WTC11 (cell line): ENCODE measurements around the gene PGS1. TPM values are rescaled to one million over a fixed set of nuclear protein-coding genes. Genes with fewer than 3 reads are reported as not detected.

Source experiments
- ATAC-seq: fragments of 200-7000 bp; cut with Tn5 transposase; 2 replicates; pipeline ENCODE4 v1.10.0; 2021; ENCODE audit warnings: mild to moderate bottlenecking, moderate library complexity
- Bru-seq: library from RNA; stranded (reverse); fragments of 400-500 nt; gene quantifications from one replicate; lab custom pipeline; 2021; lab: Mats Ljungman, UMichigan
- CTCF ChIA-PET: fragments of 300-600 bp; sonication (Branson Sonifier 250); formaldehyde crosslinking; loops from one replicate; lab custom pipeline; 2021; ENCODE audit warnings: antibody characterized with exemption; lab: Charles Lee
- POLR2A ChIA-PET: fragments of 350-600 bp; sonication (Branson Sonifier 250); formaldehyde crosslinking; loops from one replicate; lab custom pipeline; 2021; ENCODE audit warnings: antibody characterized with exemption; lab: Charles Lee
- DNase-seq: peaks from one replicate; pipeline ENCODE4 v3.0.0; 2021; ENCODE audit warnings: low spot score
- H3K27ac Mint-ChIP-seq: 2 replicates; pipeline ENCODE4 v1.8.0; 2021; ENCODE audit warnings: mixed read lengths
- H3K27me3 Mint-ChIP-seq: 2 replicates; pipeline ENCODE4 v1.8.0; 2021; ENCODE audit warnings: low read depth, mild to moderate bottlenecking, moderate library complexity, mixed read lengths
- H3K36me3 Mint-ChIP-seq: 2 replicates; pipeline ENCODE4 v1.8.0; 2021; ENCODE audit warnings: mixed read lengths
- H3K4me1 Mint-ChIP-seq: 2 replicates; pipeline ENCODE4 v1.8.0; 2022; ENCODE audit warnings: mixed read lengths
- H3K4me3 Mint-ChIP-seq: 2 replicates; pipeline ENCODE4 v1.8.0; 2021; ENCODE audit warnings: mild to moderate bottlenecking, moderate library complexity, mixed read lengths
- H3K9me3 Mint-ChIP-seq: 2 replicates; pipeline ENCODE4 v1.8.0; 2021; ENCODE audit warnings: mixed read lengths
- CREM ChIP-seq: sonication (generic); formaldehyde crosslinking; IDR thresholded peaks from 2 replicates; pipeline ENCODE4 v1.8.1; 2022; ENCODE audit warnings: mild to moderate bottlenecking, missing genetic modification reagents, moderate library complexity
- ETV6 ChIP-seq: sonication (generic); formaldehyde crosslinking; IDR thresholded peaks from 2 replicates; pipeline ENCODE4 v1.8.1; 2022; ENCODE audit warnings: mild to moderate bottlenecking, missing genetic modification reagents
- GABPB1 ChIP-seq: sonication (generic); formaldehyde crosslinking; IDR thresholded peaks from 2 replicates; pipeline ENCODE4 v1.8.1; 2023; ENCODE audit warnings: mild to moderate bottlenecking, missing genetic modification reagents
- HMGA2 ChIP-seq: fragments of 250-450 bp; sonication (Bioruptor Pico); IDR thresholded peaks from 2 replicates; pipeline ENCODE4 v1.4.0; 2021; ENCODE audit warnings: mild to moderate bottlenecking, moderate library complexity
- JUN ChIP-seq: sonication (generic); formaldehyde crosslinking; IDR thresholded peaks from 2 replicates; pipeline ENCODE4 v1.8.0; 2023; ENCODE audit warnings: mild to moderate bottlenecking, missing genetic modification reagents
- KAT7 ChIP-seq: sonication (generic); formaldehyde crosslinking; IDR thresholded peaks from 2 replicates; pipeline ENCODE4 v1.8.1; 2023; ENCODE audit warnings: missing genetic modification reagents, mild to moderate bottlenecking, borderline replicate concordance
- MAX ChIP-seq: sonication (generic); formaldehyde crosslinking; IDR thresholded peaks from 2 replicates; pipeline ENCODE4 v1.8.0; 2022; ENCODE audit warnings: mild to moderate bottlenecking, missing genetic modification reagents
- NR1H2 ChIP-seq: sonication (generic); formaldehyde crosslinking; IDR thresholded peaks from 2 replicates; pipeline ENCODE4 v1.9.0; 2021; ENCODE audit warnings: mild to moderate bottlenecking, moderate library complexity, missing genetic modification reagents
- OVOL2 ChIP-seq: fragments of 250-450 bp; sonication (Bioruptor Pico); IDR thresholded peaks from 2 replicates; pipeline ENCODE4 v1.9.0; 2021; ENCODE audit warnings: mild to moderate bottlenecking, borderline replicate concordance
- RELA ChIP-seq: sonication (generic); formaldehyde crosslinking; IDR thresholded peaks from 2 replicates; pipeline ENCODE4 v1.8.1; 2022; ENCODE audit warnings: missing genetic modification reagents, mild to moderate bottlenecking, borderline replicate concordance
- ZMAT4 ChIP-seq: fragments of 250-450 bp; sonication (Bioruptor Pico); IDR thresholded peaks from 2 replicates; pipeline ENCODE4 v1.9.0; 2021; ENCODE audit warnings: mild to moderate bottlenecking
- ZNF317 ChIP-seq: sonication (generic); formaldehyde crosslinking; IDR thresholded peaks from 2 replicates; pipeline ENCODE4 v1.8.1; 2023; ENCODE audit warnings: low read depth, mild to moderate bottlenecking, moderate library complexity, missing genetic modification reagents, borderline replicate concordance
- ZNF396 ChIP-seq: fragments of 250-450 bp; sonication (Bioruptor Pico); IDR thresholded peaks from 2 replicates; pipeline ENCODE4 v1.8.0; 2021; ENCODE audit warnings: mild to moderate bottlenecking, moderate library complexity, borderline replicate concordance
- long read RNA-seq, 3 experiments: library from RNA in 1 of 3; library from capped mRNA in 1 of 3; library from polyadenylated mRNA in 1 of 3; unstranded in 2 of 3; stranded (forward) in 1 of 3; transcript quantifications; one replicate each; pipeline ENCODE4 v2.0.0, GENCODE V29; 2021
- total RNA-seq: library from RNA; stranded (reverse); gene quantifications from 3 replicates; pipeline ENCODE4 v1.2.3, GENCODE V29; 2021
- TF ChIP-seq, protein P1 (sequence below): sonication (generic); formaldehyde crosslinking; IDR thresholded peaks from 2 replicates; pipeline ENCODE4 v1.8.0; 2022; ENCODE audit warnings: mild to moderate bottlenecking, missing genetic modification reagents
- TF ChIP-seq, protein P2 (sequence below): sonication (generic); formaldehyde crosslinking; IDR thresholded peaks from 2 replicates; pipeline ENCODE4 v1.8.1; 2023; ENCODE audit warnings: mild to moderate bottlenecking, moderate library complexity, missing genetic modification reagents
- TF ChIP-seq, protein P3 (sequence below): sonication (generic); formaldehyde crosslinking; IDR thresholded peaks from 2 replicates; pipeline ENCODE4 v1.8.0; 2023; ENCODE audit warnings: missing genetic modification reagents
- TF ChIP-seq, protein P4 (sequence below): fragments of 200-600 bp; IDR thresholded peaks from 2 replicates; pipeline ENCODE4 v1.8.0; 2022; ENCODE audit warnings: antibody characterized with exemption
- TF ChIP-seq, protein P5 (sequence below): sonication (generic); formaldehyde crosslinking; IDR thresholded peaks from 2 replicates; pipeline ENCODE4 v1.8.0; 2022; ENCODE audit warnings: mild to moderate bottlenecking, missing genetic modification reagents
- TF ChIP-seq, protein P6 (sequence below): sonication (generic); formaldehyde crosslinking; IDR thresholded peaks from 2 replicates; pipeline ENCODE4 v1.8.0; 2023; ENCODE audit warnings: missing genetic modification reagents, mild to moderate bottlenecking, borderline replicate concordance

PGS1 gene
- total RNA-seq (45.4 to 51.4 TPM (median 47.0 TPM) in 3 replicates), Bru-seq, nascent RNA (percentile 78 among the genes with signal in this experiment)
- long read RNA-seq, experiment 1, transcript PGS1-212 (9 exons, 2,033 nt) = minor isoform, 13 of 236 reads
- long read RNA-seq, experiment 1, transcript PGS1-201 (10 exons, 2,201 nt) = major isoform, 43 of 236 reads
- long read RNA-seq, experiment 1, partial matches to known transcripts = 27 of 236 reads
- long read RNA-seq, experiment 1, other reads (novel, unspliced or antisense) = 150 of 236 reads
- long read RNA-seq, experiment 2, transcript PGS1-201 (10 exons, 2,201 nt) = major isoform, 7 of 33 reads
- long read RNA-seq, experiment 2, partial matches to known transcripts = 7 of 33 reads
- long read RNA-seq, experiment 2, other reads (novel, unspliced or antisense) = 19 of 33 reads
- long read RNA-seq, experiment 3, transcript PGS1-201 (10 exons, 2,201 nt) = major isoform, 12 of 46 reads
- long read RNA-seq, experiment 3, partial matches to known transcripts = 15 of 46 reads
- long read RNA-seq, experiment 3, other reads (novel, unspliced or antisense) = 18 of 46 reads

DNA sequence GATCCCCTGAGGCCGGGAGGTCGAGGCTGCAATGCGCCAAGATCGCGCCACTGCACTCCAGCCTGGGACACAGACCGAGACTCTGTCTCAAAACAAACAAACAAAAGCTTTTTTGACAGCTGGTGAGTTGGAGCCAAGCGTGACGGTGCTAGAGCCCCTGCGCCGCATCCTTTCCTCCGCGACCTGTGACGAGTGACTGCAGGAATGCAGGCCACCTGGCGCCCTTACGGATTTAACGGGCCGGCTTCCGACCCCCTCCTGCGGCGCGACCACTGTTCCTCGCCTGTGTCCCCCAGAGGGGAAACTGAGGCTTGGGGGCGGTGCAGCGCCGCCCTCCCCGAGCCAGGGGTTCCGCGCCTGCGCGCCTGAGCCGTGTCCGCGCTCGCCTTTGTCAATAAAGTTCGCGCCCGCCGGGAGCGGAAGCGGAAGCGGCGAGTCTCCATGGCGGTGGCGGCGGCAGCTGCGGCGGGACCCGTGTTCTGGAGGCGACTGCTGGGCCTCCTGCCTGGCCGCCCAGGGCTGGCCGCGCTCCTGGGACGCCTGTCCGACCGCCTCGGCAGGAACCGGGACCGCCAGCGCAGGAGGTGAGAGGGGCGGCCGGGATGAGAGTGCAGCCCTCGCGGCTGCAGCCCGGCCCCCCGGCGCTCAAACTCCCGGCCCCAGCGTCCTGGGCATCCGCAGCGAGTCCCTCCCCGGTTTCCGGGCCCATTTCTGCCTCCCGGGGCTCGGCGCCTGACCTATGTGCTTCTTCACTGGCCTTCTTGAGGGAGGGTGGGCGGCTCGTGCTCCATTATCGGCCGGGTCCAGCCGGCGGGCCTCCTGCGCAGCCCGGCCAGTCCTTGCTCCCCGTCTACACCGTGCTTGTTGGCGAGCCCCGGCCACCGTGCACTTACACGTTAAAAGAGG is at the start of gene PGS1:
PGS1 (plus strand) TSS at position 425 of the 906 bp plus-strand sequence; CDS start at position 442, 17 bp downstream.
- Mint-ChIP-seq H3K4me1 (peaks cover 68% of the 10 kb centered on the region), H3K4me3 (peak within 1 kb of the TSS; percentile 95), H3K9me3 (no peaks in the 10 kb centered on the region), H3K27ac (peak within 1 kb of the TSS; percentile 97), H3K27me3 (no peaks in the 10 kb centered on the region), H3K36me3 (peaks cover under 1% of the 10 kb centered on the region)
- ChIA-PET POLR2A (interaction anchor here (1.3 to 1.4 kb wide), 3 partner anchors 9 to 17 kb away, joined by 5 read pairs; no protein-coding TSS in a partner anchor), CTCF (interaction anchor here (7.8 kb wide), 1 partner anchor 15 kb away, joined by 86 read pairs; no protein-coding TSS in a partner anchor)
- DNase-seq (peak; percentile 70), ATAC-seq (peak; percentile 5; the same call in 1 of the 2 replicates)
- TF ChIP-seq, protein P1, sequence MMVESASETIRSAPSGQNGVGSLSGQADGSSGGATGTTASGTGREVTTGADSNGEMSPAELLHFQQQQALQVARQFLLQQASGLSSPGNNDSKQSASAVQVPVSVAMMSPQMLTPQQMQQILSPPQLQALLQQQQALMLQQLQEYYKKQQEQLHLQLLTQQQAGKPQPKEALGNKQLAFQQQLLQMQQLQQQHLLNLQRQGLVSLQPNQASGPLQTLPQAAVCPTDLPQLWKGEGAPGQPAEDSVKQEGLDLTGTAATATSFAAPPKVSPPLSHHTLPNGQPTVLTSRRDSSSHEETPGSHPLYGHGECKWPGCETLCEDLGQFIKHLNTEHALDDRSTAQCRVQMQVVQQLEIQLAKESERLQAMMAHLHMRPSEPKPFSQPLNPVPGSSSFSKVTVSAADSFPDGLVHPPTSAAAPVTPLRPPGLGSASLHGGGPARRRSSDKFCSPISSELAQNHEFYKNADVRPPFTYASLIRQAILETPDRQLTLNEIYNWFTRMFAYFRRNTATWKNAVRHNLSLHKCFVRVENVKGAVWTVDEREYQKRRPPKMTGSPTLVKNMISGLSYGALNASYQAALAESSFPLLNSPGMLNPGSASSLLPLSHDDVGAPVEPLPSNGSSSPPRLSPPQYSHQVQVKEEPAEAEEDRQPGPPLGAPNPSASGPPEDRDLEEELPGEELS (CRISPR knock-in tag) = peak; percentile 65; the same call in 1 of the 2 replicates
- TF ChIP-seq, protein P2, sequence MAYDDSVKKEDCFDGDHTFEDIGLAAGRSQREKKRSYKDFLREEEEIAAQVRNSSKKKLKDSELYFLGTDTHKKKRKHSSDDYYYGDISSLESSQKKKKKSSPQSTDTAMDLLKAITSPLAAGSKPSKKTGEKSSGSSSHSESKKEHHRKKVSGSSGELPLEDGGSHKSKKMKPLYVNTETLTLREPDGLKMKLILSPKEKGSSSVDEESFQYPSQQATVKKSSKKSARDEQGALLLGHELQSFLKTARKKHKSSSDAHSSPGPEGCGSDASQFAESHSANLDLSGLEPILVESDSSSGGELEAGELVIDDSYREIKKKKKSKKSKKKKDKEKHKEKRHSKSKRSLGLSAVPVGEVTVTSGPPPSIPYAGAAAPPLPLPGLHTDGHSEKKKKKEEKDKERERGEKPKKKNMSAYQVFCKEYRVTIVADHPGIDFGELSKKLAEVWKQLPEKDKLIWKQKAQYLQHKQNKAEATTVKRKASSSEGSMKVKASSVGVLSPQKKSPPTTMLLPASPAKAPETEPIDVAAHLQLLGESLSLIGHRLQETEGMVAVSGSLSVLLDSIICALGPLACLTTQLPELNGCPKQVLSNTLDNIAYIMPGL = peak; percentile 89; the same call in 1 of the 2 replicates
- no peak for TF ChIP-seq HMGA2 (CRISPR knock-in tag)
- no peak for TF ChIP-seq OVOL2 (CRISPR knock-in tag)
- peak; percentile 18; the same call in 1 of the 2 replicates for TF ChIP-seq JUN (CRISPR knock-in tag)
- TF ChIP-seq ETV6 (CRISPR knock-in tag) = peak; percentile 97
- TF ChIP-seq KAT7 (CRISPR knock-in tag) = peak; percentile 67; the same call in 1 of the 2 replicates
- peak; percentile 78 for TF ChIP-seq MAX
- no peak for TF ChIP-seq ZMAT4 (CRISPR knock-in tag)
- TF ChIP-seq, protein P3, sequence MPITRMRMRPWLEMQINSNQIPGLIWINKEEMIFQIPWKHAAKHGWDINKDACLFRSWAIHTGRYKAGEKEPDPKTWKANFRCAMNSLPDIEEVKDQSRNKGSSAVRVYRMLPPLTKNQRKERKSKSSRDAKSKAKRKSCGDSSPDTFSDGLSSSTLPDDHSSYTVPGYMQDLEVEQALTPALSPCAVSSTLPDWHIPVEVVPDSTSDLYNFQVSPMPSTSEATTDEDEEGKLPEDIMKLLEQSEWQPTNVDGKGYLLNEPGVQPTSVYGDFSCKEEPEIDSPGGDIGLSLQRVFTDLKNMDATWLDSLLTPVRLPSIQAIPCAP (CRISPR knock-in tag) = 0 out of 2 replicates have a peak, but pooled peaks have one; percentile 44
- TF ChIP-seq, protein P4, sequence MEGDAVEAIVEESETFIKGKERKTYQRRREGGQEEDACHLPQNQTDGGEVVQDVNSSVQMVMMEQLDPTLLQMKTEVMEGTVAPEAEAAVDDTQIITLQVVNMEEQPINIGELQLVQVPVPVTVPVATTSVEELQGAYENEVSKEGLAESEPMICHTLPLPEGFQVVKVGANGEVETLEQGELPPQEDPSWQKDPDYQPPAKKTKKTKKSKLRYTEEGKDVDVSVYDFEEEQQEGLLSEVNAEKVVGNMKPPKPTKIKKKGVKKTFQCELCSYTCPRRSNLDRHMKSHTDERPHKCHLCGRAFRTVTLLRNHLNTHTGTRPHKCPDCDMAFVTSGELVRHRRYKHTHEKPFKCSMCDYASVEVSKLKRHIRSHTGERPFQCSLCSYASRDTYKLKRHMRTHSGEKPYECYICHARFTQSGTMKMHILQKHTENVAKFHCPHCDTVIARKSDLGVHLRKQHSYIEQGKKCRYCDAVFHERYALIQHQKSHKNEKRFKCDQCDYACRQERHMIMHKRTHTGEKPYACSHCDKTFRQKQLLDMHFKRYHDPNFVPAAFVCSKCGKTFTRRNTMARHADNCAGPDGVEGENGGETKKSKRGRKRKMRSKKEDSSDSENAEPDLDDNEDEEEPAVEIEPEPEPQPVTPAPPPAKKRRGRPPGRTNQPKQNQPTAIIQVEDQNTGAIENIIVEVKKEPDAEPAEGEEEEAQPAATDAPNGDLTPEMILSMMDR = no peak
- TF ChIP-seq ZNF396 (CRISPR knock-in tag) = no peak
- no peak for TF ChIP-seq ZNF317 (CRISPR knock-in tag)
- TF ChIP-seq, protein P5, sequence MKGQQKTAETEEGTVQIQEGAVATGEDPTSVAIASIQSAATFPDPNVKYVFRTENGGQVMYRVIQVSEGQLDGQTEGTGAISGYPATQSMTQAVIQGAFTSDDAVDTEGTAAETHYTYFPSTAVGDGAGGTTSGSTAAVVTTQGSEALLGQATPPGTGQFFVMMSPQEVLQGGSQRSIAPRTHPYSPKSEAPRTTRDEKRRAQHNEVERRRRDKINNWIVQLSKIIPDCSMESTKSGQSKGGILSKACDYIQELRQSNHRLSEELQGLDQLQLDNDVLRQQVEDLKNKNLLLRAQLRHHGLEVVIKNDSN (CRISPR knock-in tag) = 0 out of 2 replicates have a peak, but pooled peaks have one; percentile 22
- TF ChIP-seq CREM (CRISPR knock-in tag) = peak; percentile 76; the same call in 1 of the 2 replicates
- TF ChIP-seq, protein P6, sequence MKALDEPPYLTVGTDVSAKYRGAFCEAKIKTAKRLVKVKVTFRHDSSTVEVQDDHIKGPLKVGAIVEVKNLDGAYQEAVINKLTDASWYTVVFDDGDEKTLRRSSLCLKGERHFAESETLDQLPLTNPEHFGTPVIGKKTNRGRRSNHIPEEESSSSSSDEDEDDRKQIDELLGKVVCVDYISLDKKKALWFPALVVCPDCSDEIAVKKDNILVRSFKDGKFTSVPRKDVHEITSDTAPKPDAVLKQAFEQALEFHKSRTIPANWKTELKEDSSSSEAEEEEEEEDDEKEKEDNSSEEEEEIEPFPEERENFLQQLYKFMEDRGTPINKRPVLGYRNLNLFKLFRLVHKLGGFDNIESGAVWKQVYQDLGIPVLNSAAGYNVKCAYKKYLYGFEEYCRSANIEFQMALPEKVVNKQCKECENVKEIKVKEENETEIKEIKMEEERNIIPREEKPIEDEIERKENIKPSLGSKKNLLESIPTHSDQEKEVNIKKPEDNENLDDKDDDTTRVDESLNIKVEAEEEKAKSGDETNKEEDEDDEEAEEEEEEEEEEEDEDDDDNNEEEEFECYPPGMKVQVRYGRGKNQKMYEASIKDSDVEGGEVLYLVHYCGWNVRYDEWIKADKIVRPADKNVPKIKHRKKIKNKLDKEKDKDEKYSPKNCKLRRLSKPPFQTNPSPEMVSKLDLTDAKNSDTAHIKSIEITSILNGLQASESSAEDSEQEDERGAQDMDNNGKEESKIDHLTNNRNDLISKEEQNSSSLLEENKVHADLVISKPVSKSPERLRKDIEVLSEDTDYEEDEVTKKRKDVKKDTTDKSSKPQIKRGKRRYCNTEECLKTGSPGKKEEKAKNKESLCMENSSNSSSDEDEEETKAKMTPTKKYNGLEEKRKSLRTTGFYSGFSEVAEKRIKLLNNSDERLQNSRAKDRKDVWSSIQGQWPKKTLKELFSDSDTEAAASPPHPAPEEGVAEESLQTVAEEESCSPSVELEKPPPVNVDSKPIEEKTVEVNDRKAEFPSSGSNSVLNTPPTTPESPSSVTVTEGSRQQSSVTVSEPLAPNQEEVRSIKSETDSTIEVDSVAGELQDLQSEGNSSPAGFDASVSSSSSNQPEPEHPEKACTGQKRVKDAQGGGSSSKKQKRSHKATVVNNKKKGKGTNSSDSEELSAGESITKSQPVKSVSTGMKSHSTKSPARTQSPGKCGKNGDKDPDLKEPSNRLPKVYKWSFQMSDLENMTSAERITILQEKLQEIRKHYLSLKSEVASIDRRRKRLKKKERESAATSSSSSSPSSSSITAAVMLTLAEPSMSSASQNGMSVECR (CRISPR knock-in tag) = peak; percentile 90; the same call in 1 of the 2 replicates
- no peak for TF ChIP-seq NR1H2
- TF ChIP-seq RELA (CRISPR knock-in tag) = peak; percentile 70; the same call in 1 of the 2 replicates
- TF ChIP-seq GABPB1 (CRISPR knock-in tag) = peak; percentile 88
